ENCODE data around the gene KCNMA1.

DNA sequence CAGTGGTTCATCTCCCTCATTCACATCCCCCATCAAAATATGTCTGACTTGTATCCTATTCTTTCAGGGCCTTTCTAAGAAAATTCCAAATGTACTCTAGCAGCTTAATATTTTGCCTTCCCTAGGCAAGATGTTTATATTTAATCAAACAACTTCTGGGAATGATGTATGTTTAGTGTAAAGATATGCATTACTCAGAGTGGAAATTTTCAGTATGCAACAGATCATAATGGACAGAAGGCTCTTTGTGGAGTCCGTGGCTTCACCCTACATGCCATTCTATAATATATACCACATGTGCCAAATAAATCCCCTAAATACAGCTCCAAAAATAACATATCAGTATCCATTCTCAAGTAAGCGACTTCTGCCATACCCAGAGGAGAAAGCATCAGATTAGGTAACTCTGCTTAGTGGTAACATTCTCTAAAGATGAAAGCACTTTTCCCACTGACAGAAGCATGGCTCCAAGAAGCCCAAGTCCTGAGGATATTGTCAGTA lies 316.6 kb downstream of the KCNMA1 start:
- no peak for TF ChIP-seq POLR2A (IDR thresholded peaks at IDR 0.05; ENCODE audit: low read depth)
- no peak for TF ChIP-seq EP300 (IDR thresholded peaks at IDR 0.05)
- TF ChIP-seq, protein P1, sequence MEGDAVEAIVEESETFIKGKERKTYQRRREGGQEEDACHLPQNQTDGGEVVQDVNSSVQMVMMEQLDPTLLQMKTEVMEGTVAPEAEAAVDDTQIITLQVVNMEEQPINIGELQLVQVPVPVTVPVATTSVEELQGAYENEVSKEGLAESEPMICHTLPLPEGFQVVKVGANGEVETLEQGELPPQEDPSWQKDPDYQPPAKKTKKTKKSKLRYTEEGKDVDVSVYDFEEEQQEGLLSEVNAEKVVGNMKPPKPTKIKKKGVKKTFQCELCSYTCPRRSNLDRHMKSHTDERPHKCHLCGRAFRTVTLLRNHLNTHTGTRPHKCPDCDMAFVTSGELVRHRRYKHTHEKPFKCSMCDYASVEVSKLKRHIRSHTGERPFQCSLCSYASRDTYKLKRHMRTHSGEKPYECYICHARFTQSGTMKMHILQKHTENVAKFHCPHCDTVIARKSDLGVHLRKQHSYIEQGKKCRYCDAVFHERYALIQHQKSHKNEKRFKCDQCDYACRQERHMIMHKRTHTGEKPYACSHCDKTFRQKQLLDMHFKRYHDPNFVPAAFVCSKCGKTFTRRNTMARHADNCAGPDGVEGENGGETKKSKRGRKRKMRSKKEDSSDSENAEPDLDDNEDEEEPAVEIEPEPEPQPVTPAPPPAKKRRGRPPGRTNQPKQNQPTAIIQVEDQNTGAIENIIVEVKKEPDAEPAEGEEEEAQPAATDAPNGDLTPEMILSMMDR (IDR thresholded peaks at IDR 0.05) = no peak
